GM13976 (cell line): Measurements from ENCODE around the gene POLR2E.

ENCODE experiments used
- DNase-seq: peaks from one replicate; pipeline ENCODE4 v3.0.0; 2012; ENCODE audit warnings: low spot score
- CTCF ChIP-seq: IDR thresholded peaks from 2 replicates; pipeline ENCODE4 v1.5.1; 2012; ENCODE audit warnings: borderline replicate concordance, mild to moderate bottlenecking; ENCODE audit not compliant: insufficient read depth; ENCODE audit errors: extremely low read depth, missing control alignments, control extremely low read depth
- in situ Hi-C: fragments of 300-500 bp; cut with MboI; formaldehyde crosslinking; loops from one replicate; pipeline ENCODE4 v1.12.0; 2022; ENCODE audit warnings: low sequenced_read_pairs, mixed read lengths, inconsistent platforms; ENCODE audit not compliant: unreplicated experiment

Gene POLR2E

GRCh38 chr19:1113986-1114483 is 18.9 kb upstream of the POLR2E start:
- TF ChIP-seq CTCF: no peak
- no peak for DNase-seq
- in situ Hi-C loops: no loop called here

DNA sequence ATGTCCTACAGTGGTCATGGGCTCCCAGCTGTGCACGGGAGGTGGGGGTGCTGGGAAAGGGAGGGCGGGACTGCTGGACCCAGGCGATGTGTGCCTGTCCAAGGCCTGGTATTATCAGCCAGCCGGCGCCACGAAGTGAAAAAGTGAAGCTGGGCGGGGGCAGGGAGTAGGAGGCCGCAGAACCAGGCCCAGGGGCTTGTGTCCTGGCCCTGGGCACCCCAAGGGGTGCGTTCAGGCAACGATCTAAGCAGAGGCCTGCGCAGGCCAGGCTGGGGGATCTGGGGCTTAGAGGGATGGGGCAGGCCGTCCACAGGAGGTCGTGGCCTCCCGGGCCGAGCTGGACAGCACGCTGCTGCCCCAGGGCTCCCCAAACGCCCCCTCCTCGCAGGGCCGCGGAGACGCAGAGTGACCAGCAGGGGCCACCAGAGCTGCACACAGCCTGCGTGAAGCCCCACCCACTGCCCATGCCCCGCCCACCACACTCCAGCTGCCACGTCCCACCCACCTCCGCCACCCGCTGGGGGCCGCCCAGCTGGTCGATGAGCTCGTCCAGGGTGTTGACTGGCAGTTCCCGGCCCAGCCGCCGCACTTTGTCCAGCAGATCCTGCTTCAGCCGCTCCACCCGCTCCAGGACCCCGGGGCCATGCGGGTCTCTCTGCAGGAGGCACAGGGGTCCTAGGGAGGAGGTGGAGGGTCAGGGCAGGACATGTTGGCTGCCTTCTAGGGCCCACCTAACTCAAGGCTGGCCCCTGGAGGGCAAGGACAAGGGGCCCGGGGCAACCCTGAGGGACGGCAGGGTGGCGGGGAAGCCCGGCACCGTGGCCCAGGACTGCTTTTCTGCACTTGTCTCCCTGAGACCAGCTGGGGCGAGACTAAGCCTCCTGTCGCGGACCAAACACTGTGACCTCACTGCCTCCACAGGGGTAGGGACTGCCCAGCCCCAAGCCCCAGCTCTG is 18.1 kb upstream of the POLR2E start:
- peak; percentile 87 for TF ChIP-seq CTCF
- in situ Hi-C loops: no loop called here
- DNase-seq: peak; percentile 98

- no peak for TF ChIP-seq CTCF
- no peak for DNase-seq
- in situ Hi-C loops: no loop called here
Measured at GRCh38 chr19:1112268-1113029, 17.3 kb upstream of the POLR2E start.

DNA sequence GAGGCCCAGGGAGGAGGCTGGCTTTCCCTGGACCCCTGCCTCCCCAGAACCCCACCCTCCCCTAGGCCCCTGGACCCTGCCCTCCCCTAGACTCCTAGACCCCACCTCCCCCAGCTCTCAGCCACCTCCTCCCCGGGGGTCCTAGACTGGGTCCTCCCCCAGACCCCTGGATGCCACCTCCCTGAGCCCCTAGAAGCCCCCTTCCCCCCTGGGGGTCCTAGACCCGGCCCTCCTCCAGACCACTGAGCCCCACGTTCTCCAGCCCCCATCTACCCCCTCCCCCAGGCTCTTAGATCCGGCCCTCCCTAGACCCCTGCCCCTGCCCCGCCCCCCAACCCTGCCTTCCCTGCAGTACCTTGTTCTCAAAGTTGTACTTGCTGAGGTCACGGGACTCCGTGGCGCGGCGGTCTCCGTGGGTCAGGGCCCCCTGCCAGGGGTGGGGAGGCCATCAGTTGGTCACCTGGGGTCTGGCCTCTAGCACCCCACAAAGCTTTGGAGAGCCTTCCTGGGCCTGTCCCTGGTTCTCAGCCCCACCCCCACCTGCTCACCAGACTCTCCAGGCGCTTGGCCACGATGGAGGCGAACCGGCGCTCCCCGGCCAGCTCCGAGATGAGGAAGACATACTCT is 16.6 kb upstream of the POLR2E start:
- in situ Hi-C loops: no loop called here
- no peak for DNase-seq
- no peak for TF ChIP-seq CTCF

- no peak for TF ChIP-seq CTCF
- in situ Hi-C loops: no loop called here
- DNase-seq: no peak
Measured at GRCh38 chr19:1110809-1111640, 15.8 kb upstream of the POLR2E start.
